Uterus (tissue), 2 donors: ENCODE data around the gene RBM47.

Source experiments
- POLR2A ChIP-seq, 2 donors: fragments of 450-650 bp; IDR thresholded peaks; one replicate each; pipeline ENCODE4 v1.6.1; 2016; ENCODE audit warnings: antibody characterized with exemption in 2 of 2, mild to moderate bottlenecking in 1 of 2, moderate library complexity in 1 of 2
- TF ChIP-seq, protein P1 (sequence below), 4 experiments: fragments of 200-600 bp in 2 of 4; fragments of 450-650 bp in 2 of 4; sonication (generic) in 2 of 4; IDR thresholded peaks; one replicate each; pipeline ENCODE4 v1.5.1; 2016 to 2019; ENCODE audit warnings: antibody characterized with exemption in 4 of 4, mild to moderate bottlenecking in 2 of 4, moderate library complexity in 1 of 4

GRCh38 chr4:40418430-40419230, 211.0 kb downstream of the RBM47 start:
- TF ChIP-seq, protein P1, sequence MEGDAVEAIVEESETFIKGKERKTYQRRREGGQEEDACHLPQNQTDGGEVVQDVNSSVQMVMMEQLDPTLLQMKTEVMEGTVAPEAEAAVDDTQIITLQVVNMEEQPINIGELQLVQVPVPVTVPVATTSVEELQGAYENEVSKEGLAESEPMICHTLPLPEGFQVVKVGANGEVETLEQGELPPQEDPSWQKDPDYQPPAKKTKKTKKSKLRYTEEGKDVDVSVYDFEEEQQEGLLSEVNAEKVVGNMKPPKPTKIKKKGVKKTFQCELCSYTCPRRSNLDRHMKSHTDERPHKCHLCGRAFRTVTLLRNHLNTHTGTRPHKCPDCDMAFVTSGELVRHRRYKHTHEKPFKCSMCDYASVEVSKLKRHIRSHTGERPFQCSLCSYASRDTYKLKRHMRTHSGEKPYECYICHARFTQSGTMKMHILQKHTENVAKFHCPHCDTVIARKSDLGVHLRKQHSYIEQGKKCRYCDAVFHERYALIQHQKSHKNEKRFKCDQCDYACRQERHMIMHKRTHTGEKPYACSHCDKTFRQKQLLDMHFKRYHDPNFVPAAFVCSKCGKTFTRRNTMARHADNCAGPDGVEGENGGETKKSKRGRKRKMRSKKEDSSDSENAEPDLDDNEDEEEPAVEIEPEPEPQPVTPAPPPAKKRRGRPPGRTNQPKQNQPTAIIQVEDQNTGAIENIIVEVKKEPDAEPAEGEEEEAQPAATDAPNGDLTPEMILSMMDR (IDR thresholded peaks at IDR 0.05) = no peak
- TF ChIP-seq POLR2A (IDR thresholded peaks at IDR 0.05) = no peak
